ENCODE measurements around the gene TOX2. TPM values are rescaled to one million over a fixed set of nuclear protein-coding genes. Genes with fewer than 3 reads are reported as not detected.

Gene TOX2
- total RNA-seq, 1 experiment from 2014 or later = 1.7 TPM

- H2BK15ac ChIP-seq (ENCODE audit: low read depth, low read length) = no peak overlapping the region
- H2BK20ac ChIP-seq (ENCODE audit: low read depth, low read length, poor library complexity, severe bottlenecking) = no peak overlapping the region
- no peaks in the 10 kb centered on the region for H3K27me3 ChIP-seq (ENCODE audit: insufficient read depth, low read length)
- H3K27ac ChIP-seq (ENCODE audit: insufficient read length, low read depth, low read length) = no peak overlapping the region
- Mint-ChIP-seq H3K27ac (peak overlapping the region in 1 of 3 experiments; percentile 56; a peak in 1 of 7 replicates), H3K36me3 (ENCODE audit: insufficient read depth in 1 of 3, low read depth in 3 of 3) (no peaks in the 10 kb centered on the region; a peak in 1 of 7 replicates), H3K4me1 (peaks cover 21 to 25% of the 10 kb centered on the region in 2 experiments), H3K27me3 (ENCODE audit: low read depth) (peaks cover 16% of the 10 kb centered on the region), H3K9me3 (no peaks in the 10 kb centered on the region), H3K4me3 (no peak overlapping the region)
- H4K8ac ChIP-seq (replicated peaks; ENCODE audit: insufficient read length, low read depth, low read length) = no peak overlapping the region
- TF ChIP-seq CTCF (conservative IDR thresholded peaks at IDR 0.05) = no peak
- H3K79me2 ChIP-seq (ENCODE audit: insufficient read depth, low read length) = no peaks in the 10 kb centered on the region
- no peak overlapping the region for H3K4ac ChIP-seq (ENCODE audit: low read depth, low read length)
- H3K9ac ChIP-seq (ENCODE audit: extremely low read depth, insufficient read length, low read length) = no peak overlapping the region
- no peak overlapping the region for H3K14ac ChIP-seq (ENCODE audit: insufficient read depth, low read length)
- no peak overlapping the region for H3K23ac ChIP-seq (ENCODE audit: insufficient read length, low read depth, low read length)
- no peak overlapping the region for H2AFZ ChIP-seq (ENCODE audit: low read length)
- no CpG with 5 or more reads among the region's 4 CpGs for WGBS (ENCODE audit: extremely low coverage, insufficient read length, low lambda C conversion rate)
- no peak overlapping the region for H4K91ac ChIP-seq (ENCODE audit: insufficient read length, low read depth, low read length)
- no peaks in the 10 kb centered on the region for H3K79me1 ChIP-seq (ENCODE audit: insufficient read depth, low read depth, low read length, poor library complexity, severe bottlenecking)
- H4K20me1 ChIP-seq (ENCODE audit: control insufficient read depth, insufficient read depth, insufficient read length) = no peaks in the 10 kb centered on the region
- no peaks in the 10 kb centered on the region; the same call in 1 of the 2 replicates for H3K4me1 ChIP-seq (ENCODE audit: insufficient read depth, low read length)
- H2AK5ac ChIP-seq (ENCODE audit: insufficient read length, low read length) = no peak overlapping the region
- DNase-seq = no peak
- no peak overlapping the region for H3T11ph ChIP-seq (ENCODE audit: low read length)
- H2BK120ac ChIP-seq (ENCODE audit: low read depth, low read length, poor library complexity, severe bottlenecking) = no peak overlapping the region
- H3K9me3 ChIP-seq (ENCODE audit: control insufficient read depth, low read depth, low read length) = no peaks in the 10 kb centered on the region
- H3K23me2 ChIP-seq (ENCODE audit: insufficient read length, low read depth, low read length, poor library complexity, severe bottlenecking) = no peaks in the 10 kb centered on the region
- no peak overlapping the region for H3K56ac ChIP-seq (ENCODE audit: insufficient read length, low read depth, low read length)
- no peak overlapping the region for H3K18ac ChIP-seq (ENCODE audit: insufficient read length, low read depth, low read length)
- no peak overlapping the region for H2BK5ac ChIP-seq (ENCODE audit: insufficient read length, low read length)
- no peak overlapping the region for H4K5ac ChIP-seq (ENCODE audit: insufficient read length, low read depth, low read length)
- H2BK12ac ChIP-seq (ENCODE audit: insufficient read length, low read depth, low read length) = no peak overlapping the region
- H3K4me2 ChIP-seq (ENCODE audit: insufficient read depth, insufficient read length, low read length) = no peak overlapping the region
Measured at GRCh38 chr20:43923917-43924316, 9.3 kb downstream of the TOX2 start.
